Parathyroid adenoma (tissue), 2 donors: ENCODE results near the gene FBXO21.

Source experiments
- H2AFZ ChIP-seq: fragments of 300-600 bp; sonication (generic); one replicate; pipeline ENCODE4 v1.7.0; 2017; ENCODE audit warnings: antibody characterized with exemption, mild to moderate bottlenecking
- H3K27ac ChIP-seq: fragments of 300-600 bp; sonication (generic); one replicate; pipeline ENCODE4 v1.7.0; 2017
- H3K27me3 ChIP-seq: fragments of 300-600 bp; sonication (generic); one replicate; pipeline ENCODE4 v1.7.0; 2017; ENCODE audit warnings: low read length; ENCODE audit not compliant: control insufficient read depth, insufficient read depth
- H3K36me3 ChIP-seq: fragments of 300-600 bp; sonication (generic); one replicate; pipeline ENCODE4 v1.7.0; 2017; ENCODE audit warnings: low read length; ENCODE audit not compliant: control insufficient read depth, insufficient read depth
- H3K4me1 ChIP-seq: fragments of 300-600 bp; sonication (generic); one replicate; pipeline ENCODE4 v1.7.0; 2017; ENCODE audit warnings: control low read depth
- H3K4me2 ChIP-seq: fragments of 300-600 bp; sonication (generic); one replicate; pipeline ENCODE4 v1.7.0; 2017; ENCODE audit warnings: low read length
- H3K4me3 ChIP-seq: fragments of 300-600 bp; sonication (generic); one replicate; pipeline ENCODE4 v1.7.0; 2017; ENCODE audit warnings: low read depth, low read length
- H3K79me2 ChIP-seq: fragments of 300-600 bp; sonication (generic); one replicate; pipeline ENCODE4 v1.7.0; 2017; ENCODE audit warnings: control low read depth
- H3K9ac ChIP-seq: fragments of 300-600 bp; sonication (generic); one replicate; pipeline ENCODE4 v1.7.0; 2017; ENCODE audit warnings: mild to moderate bottlenecking
- H3K9me3 ChIP-seq: fragments of 300-600 bp; sonication (generic); one replicate; pipeline ENCODE4 v1.7.0; 2017; ENCODE audit warnings: low read length; ENCODE audit not compliant: control insufficient read depth
- TF ChIP-seq, protein P1 (sequence below): fragments of 300-600 bp; sonication (generic); IDR thresholded peaks from one replicate; pipeline ENCODE4 v1.7.0; 2017; ENCODE audit warnings: antibody characterized with exemption, mild to moderate bottlenecking
- donor health status: primary hyperparathyroidism.

FBXO21 gene

DNA sequence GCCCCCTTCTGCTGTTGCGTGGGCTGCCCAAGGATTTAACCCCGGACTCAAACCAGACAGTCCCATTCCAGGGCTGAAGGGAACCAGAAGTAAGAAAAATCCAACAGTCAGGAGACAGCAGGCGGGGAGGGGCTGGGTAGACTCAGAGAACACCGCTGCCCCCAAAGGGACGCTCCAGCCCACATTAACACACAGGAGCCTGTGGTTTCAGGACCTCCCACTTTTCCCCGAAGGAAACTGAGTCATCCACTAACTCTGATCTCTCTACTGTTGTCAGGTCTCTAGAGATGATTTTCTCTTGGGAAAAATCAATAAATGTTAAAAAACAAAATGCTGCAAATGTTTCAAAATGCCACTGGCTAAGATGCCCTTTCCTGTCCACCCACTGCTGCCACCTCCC lies 41.6 kb downstream of the FBXO21 start:
- TF ChIP-seq, protein P1, sequence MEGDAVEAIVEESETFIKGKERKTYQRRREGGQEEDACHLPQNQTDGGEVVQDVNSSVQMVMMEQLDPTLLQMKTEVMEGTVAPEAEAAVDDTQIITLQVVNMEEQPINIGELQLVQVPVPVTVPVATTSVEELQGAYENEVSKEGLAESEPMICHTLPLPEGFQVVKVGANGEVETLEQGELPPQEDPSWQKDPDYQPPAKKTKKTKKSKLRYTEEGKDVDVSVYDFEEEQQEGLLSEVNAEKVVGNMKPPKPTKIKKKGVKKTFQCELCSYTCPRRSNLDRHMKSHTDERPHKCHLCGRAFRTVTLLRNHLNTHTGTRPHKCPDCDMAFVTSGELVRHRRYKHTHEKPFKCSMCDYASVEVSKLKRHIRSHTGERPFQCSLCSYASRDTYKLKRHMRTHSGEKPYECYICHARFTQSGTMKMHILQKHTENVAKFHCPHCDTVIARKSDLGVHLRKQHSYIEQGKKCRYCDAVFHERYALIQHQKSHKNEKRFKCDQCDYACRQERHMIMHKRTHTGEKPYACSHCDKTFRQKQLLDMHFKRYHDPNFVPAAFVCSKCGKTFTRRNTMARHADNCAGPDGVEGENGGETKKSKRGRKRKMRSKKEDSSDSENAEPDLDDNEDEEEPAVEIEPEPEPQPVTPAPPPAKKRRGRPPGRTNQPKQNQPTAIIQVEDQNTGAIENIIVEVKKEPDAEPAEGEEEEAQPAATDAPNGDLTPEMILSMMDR = no peak
- H3K27me3 ChIP-seq = no peaks in the 10 kb centered on the region
- H3K4me3 ChIP-seq = no peak overlapping the region
- no peaks in the 10 kb centered on the region for H3K79me2 ChIP-seq
- no peak overlapping the region for H3K27ac ChIP-seq
- no peaks in the 10 kb centered on the region for H3K4me1 ChIP-seq
- no peaks in the 10 kb centered on the region for H3K36me3 ChIP-seq
- no peak overlapping the region for H3K4me2 ChIP-seq
- no peaks in the 10 kb centered on the region for H3K9me3 ChIP-seq
- H2AFZ ChIP-seq = no peak overlapping the region
- H3K9ac ChIP-seq = no peak overlapping the region

DNA sequence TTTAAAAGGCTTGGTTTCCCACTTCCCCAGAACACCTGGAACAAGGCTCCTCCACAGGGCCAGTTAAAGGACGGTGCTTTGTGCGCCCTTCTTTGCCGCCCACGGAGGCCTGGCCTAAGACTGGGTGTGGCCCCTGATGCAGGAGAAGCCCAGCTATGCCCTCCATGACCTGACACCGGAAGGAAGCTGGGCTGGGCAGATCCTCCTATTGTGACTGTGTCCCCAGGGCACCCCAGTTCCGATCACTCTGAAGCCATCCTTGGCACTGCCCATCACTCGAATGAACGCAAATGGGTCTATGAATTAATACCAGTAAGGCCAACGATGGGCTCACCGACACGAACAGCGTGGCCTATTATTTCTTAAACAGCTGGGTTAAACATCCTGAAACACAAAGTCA lies 42.6 kb downstream of the FBXO21 start:
- no peak overlapping the region for H3K4me3 ChIP-seq
- no peak overlapping the region for H3K4me2 ChIP-seq
- no peaks in the 10 kb centered on the region for H3K9me3 ChIP-seq
- no peaks in the 10 kb centered on the region for H3K27me3 ChIP-seq
- H3K4me1 ChIP-seq = no peaks in the 10 kb centered on the region
- H3K9ac ChIP-seq = no peak overlapping the region
- no peaks in the 10 kb centered on the region for H3K36me3 ChIP-seq
- H3K27ac ChIP-seq = no peak overlapping the region
- TF ChIP-seq, protein P1 = no peak
- no peaks in the 10 kb centered on the region for H3K79me2 ChIP-seq
- H2AFZ ChIP-seq = no peak overlapping the region

DNA sequence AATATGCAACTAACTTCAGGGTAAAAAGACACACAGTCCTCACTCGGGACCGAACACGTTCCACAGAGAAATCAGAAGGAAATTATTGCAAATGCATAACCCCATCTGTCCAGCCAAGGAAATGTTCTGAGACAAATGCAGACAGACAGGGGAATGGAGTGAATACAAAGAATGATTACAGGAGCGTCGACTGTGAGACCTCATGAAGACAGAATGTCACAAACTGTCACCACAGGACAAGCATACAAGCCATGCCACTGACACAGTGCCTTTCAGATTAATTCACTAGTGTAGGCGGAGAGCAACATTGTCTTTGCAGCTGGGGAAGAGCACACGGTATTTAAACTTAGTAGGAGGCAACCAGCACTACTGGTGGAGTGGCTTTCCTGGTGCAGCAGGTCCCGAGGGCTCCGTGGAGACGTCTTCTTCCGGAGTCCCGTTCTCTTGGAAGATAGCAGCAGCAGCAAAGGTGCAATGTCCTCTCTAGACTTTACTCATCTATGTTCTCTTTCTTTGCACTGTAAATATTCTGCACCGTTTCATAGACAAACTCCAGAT lies 44.6 kb downstream of the FBXO21 start:
- no peaks in the 10 kb centered on the region for H3K27me3 ChIP-seq
- no peak overlapping the region for H3K4me2 ChIP-seq
- H3K79me2 ChIP-seq = no peaks in the 10 kb centered on the region
- H3K4me1 ChIP-seq = no peaks in the 10 kb centered on the region
- H3K9me3 ChIP-seq = no peaks in the 10 kb centered on the region
- no peak overlapping the region for H2AFZ ChIP-seq
- H3K4me3 ChIP-seq = no peak overlapping the region
- H3K9ac ChIP-seq = no peak overlapping the region
- H3K27ac ChIP-seq = no peak overlapping the region
- no peaks in the 10 kb centered on the region for H3K36me3 ChIP-seq
- TF ChIP-seq, protein P1 = no peak

DNA sequence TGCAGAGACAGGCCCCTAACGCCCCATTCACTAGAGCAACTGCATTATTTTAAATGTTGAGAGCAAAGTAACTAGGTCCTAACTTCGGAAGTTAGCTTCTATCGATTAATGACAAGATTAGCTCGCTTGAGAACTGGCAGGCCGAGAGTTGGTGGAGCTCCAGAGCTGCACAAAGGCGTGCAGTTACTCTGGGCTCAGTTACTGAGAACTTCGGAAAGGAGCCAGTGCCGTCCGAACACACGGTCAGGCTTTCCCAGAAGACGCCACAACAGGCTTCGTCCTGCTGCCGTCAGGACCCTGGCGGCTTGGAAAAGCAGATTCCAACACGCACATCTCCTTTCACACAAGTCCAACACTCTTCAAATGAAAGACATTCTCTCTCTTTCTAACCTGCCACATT lies 45.7 kb downstream of the FBXO21 start:
- Histone ChIP-seq H3K4me2 (no peak overlapping the region), H3K4me3 (no peak overlapping the region), H3K9ac (no peak overlapping the region), H3K27me3 (no peaks in the 10 kb centered on the region), H3K27ac (no peak overlapping the region), H3K79me2 (no peaks in the 10 kb centered on the region), H2AFZ (no peak overlapping the region), H3K4me1 (no peaks in the 10 kb centered on the region), H3K9me3 (no peaks in the 10 kb centered on the region), H3K36me3 (no peaks in the 10 kb centered on the region)
- TF ChIP-seq, protein P1 = no peak

DNA sequence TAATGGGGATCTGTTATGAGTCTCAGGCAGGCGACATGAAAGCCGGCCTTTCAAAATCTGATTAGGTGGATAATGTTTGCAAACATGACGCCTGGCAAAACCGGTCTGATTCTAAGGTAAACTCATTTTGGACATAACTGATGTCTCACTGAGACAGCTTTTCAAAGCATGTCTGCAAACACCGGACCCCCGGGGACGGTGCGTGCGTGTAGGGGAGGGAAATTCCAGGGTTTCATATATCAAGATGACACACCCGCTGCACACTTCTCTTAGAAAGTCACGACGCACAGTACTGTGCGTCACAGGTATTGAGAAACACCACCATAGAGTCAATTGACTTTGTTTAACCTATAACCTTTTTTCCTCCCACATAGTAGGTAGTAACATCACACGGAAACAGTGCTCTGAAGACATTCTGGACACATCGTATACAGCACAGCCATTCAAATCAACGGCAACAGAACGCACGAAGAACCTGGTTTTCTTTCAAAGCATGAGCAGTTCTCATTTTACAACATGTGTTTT lies 47.2 kb downstream of the FBXO21 start:
- Histone ChIP-seq H3K27me3 (no peaks in the 10 kb centered on the region), H3K36me3 (no peaks in the 10 kb centered on the region), H3K4me3 (no peak overlapping the region), H3K9me3 (no peaks in the 10 kb centered on the region), H3K4me1 (no peaks in the 10 kb centered on the region), H3K9ac (no peak overlapping the region), H3K27ac (no peak overlapping the region), H2AFZ (no peak overlapping the region), H3K4me2 (no peak overlapping the region), H3K79me2 (no peaks in the 10 kb centered on the region)
- TF ChIP-seq, protein P1 = no peak
